Hypothalamus (tissue), 51 donors: Measurements from ENCODE around the gene RPS6KA2.
A peak's percentile ranks its signal among the peaks of the same experiment; 100 is the strongest.
"Not testable (repeated sequence)": the region's sequence is repeated elsewhere in the genome, so short reads cannot be mapped to it uniquely, and the experiment has no call there.

Source experiments
- DNase-seq, 51 donors: peaks; one replicate each; lab custom pipeline; 2025; lab: John Stamatoyannopoulos, UW

The RPS6KA2 gene

DNA sequence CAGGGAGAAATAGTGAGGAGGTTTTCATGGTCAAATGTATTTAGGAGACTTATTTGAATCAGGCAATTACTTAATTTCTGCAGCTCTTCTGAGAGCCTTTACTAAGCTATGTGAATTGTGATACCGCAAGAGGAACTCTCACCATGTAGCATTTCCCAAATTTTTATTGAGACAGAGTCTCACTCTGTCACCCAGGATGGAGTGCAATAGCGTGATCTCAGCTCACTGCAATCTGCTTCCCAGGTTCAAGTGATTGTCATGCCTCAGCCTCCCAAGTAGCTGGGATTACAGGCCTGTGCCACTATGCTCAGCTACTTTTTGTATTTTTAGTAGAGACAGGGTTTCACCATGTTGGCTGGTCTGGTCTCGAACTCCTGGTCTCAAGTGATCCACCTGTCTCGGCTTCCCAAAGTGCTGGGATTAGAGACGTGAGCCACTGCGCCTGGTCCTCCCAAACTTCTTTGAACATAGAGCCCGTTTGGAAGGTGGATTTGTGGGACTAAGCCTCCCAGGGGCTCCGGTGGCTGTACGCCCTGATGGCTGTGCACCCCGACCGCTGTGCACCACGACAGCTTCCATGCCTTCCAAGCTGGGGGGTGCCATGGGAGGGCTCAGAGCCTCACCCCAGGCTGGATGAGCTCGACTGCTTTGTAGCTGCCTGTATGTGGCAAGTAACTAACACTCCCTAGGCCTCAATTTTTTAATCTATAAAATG lies 238.6 kb downstream of the RPS6KA2 start:
- no peak for DNase-seq

- DNase-seq, result no peak
Measured at GRCh38 chr6:166387642-166388289, 239.3 kb downstream of the RPS6KA2 start.

- not testable (repeated sequence) for DNase-seq
Measured at GRCh38 chr6:166387098-166387497, 240.0 kb downstream of the RPS6KA2 start.

GRCh38 chr6:166386111-166386510 lies 240.9 kb downstream of the RPS6KA2 start:
- DNase-seq, result no peak

- DNase-seq, result peak in 1 of 51 donors; percentile 46
Measured at GRCh38 chr6:166383802-166384363, 243.2 kb downstream of the RPS6KA2 start.

GRCh38 chr6:166382933-166383801 lies 243.9 kb downstream of the RPS6KA2 start, which contains the start of gene MPC1:
Gene MPC1, minus strand, starts transcription at chr6:166382940. Its CDS starts 64 bp downstream, at chr6:166382876.
- DNase-seq, result peak; percentile 59 to 99 (median 94)

- DNase-seq, result peak in 1 of 51 donors; percentile 41
Measured at GRCh38 chr6:166382500-166382932, 244.5 kb downstream of the RPS6KA2 start.

DNA sequence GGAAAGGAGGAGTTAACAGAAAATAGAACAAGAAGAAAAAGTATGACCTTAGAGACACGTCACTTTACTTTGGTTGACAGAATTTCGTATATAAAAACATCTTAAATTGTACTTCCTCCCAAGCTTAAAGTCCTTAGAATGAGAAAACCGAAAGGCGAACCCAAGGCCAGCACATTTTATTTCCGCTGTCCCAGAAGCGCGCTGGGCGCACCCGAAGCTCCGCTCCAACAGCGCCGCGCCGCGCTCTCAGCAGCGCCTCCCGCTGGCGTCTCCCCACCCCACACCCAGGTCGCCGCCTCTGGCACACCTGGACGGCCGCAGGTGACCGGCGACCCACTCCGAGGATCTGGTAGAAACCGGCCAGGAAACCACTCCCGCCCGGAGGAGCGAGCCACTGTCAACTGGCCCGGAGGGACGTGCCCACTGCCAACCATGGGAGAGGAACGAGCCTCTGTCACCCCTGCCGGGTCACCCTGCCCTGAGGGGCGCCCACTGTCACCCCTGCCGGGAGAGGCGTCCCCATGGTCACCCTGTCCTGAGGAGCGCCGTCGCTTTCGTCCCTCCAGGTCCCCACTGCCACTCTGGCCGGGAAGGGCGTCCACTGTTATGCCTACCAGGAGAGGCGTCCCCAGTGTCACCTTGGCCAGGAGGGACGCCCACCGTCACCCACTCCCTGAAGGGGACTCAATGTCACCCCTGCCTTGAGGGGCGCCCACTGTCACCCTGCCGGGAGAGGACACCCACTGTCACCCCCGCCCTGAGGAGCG lies 245.1 kb downstream of the RPS6KA2 start:
- DNase-seq, result peak in 44 of 51 donors; percentile 6 to 73 (median 47)

DNA sequence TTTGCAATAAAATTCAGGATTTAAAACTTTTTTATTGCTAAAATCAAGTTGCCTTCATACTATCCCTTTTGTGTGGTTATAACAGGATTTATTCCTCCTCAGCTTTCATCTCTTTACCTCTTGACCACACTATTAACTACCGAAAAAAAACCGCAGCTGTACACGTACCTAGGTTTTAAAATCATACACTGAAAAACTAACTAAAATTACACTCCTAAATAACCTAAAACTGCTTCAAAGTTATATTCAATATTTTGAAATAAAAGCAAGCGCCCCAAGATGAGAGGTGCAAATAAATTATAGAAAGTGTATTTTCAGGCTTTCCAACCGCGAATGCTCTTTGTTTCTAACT lies 245.7 kb downstream of the RPS6KA2 start:
- no peak for DNase-seq

DNA sequence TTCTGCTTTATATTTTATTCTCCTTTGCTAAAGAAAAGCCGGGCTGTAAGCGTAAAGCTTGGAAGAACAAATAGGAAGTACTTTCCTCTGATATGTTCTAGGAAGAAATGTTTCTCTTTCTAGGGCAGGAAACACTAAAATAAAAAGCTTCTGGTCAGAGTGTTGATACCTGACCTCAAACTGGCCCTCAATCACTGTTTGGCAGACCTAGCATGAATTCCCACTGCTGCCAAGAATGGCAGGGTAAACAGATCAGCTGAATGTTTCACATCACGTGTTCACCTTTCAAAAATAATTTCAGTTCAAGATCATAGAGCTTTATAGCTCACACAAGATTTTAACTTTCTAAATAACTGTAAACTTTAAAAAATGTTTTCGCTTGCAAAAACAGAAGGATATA lies 247.3 kb downstream of the RPS6KA2 start:
- DNase-seq, result no peak

DNA sequence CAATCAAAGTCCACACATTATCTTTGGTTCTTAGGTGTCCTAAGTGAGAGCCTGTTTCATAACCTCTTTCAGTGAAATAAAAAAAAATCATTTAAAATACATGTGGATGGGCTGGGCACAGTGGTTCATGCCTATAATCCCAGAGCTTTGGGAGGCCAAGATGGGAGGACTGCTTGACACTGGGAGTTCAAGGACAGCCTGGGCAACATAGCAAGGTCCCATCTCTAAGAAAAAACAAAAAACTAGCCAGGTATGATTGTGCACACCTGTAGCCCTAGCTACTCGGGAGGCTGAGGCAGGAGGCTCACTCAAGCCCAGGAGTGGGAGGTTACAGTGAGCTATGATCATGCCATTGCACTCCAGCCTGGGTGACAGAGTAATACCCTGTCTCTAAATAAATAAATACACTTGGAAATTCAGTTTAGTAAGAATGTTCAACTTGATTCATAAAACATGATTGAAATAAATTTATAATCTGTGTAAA lies 247.9 kb downstream of the RPS6KA2 start:
- DNase-seq, result no peak

DNA sequence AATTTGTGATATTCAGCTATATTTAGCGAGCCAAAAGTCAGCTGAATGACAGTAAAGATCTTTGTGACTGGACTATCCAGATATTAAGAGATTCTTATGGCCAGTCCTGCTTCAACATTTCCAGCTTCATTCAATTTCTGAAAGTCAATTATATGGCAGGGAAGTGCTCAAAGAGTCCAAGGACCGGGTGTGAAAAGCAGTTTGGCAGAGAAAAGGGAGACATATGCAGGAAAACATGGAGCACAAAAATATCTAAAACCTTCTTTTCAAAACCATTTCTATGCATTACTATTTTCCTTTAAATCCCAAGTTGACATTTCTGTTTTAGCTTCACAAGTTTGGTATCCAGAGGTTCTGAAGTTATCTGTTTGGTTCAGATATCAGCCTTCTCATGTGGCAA lies 249.3 kb downstream of the RPS6KA2 start:
- DNase-seq, result no peak

GRCh38 chr6:166375013-166375412 lies 252.0 kb downstream of the RPS6KA2 start:
- DNase-seq, result no peak

- no peak for DNase-seq
Measured at GRCh38 chr6:166370489-166370888, 256.6 kb downstream of the RPS6KA2 start.

DNA sequence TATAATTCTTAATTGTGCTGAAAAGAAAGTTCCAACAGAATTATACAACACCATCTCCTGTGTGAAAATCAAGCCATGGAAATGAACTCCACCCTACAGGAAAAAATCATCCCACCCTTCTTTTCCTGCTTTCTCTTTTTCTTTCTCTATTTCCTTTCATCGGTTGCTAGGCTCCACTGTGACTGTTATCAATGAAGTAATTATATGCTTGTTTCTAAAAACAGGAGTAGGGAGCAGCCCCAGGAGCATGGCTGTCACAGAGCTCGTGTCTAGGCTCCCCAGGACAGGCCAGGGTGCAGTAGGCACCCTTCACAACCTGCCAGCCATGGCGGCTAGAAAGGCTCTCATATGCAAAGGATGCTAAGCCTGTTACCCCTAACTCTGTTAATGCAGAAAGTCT lies 257.3 kb downstream of the RPS6KA2 start:
- DNase-seq, result no peak

GRCh38 chr6:166366921-166367320 lies 260.1 kb downstream of the RPS6KA2 start:
- DNase-seq, result no peak

- DNase-seq, result no peak
Measured at GRCh38 chr6:166365806-166366205, 261.2 kb downstream of the RPS6KA2 start.

DNA sequence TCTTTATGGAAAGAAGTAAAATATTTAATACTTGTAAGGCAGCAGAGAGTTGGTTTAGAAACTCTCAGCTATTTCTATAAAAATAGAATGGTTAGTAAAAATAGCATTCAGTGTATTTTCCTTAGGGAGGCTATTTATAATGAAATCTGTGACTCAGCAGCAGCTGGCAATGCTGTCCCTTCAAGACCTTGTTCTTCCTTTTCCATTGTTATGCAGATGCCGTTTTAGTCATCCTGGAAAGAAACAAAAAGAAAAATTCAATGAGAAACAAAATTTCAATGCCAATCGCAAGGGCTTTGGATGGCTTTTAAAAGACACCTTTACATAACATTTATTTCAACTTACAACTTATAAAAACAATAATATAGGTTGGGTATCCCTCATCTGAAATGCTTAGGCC lies 261.8 kb downstream of the RPS6KA2 start:
- peak in 3 of 51 donors; percentile 3 to 27 (median 6) for DNase-seq

GRCh38 chr6:166364456-166364855 lies 262.6 kb downstream of the RPS6KA2 start:
- peak in 3 of 51 donors; percentile 3 to 20 (median 11) for DNase-seq

GRCh38 chr6:166362427-166362826 lies 264.6 kb downstream of the RPS6KA2 start:
- DNase-seq, result not testable (repeated sequence)
